Stimulated activated CD4-positive, alpha-beta T cell treated with anti-CD3 and anti-CD28 coated beads, Interleukin-1b, Interleukin-23, amount 100 ng/mL, for 24 hours (primary cell): Measurements from ENCODE around the gene WAC.
"Not testable (repeated sequence)": the region's sequence is repeated elsewhere in the genome, so short reads cannot be mapped to it uniquely, and the experiment has no call there.

Experiments
- DNase-seq, 4 experiments: peaks; one replicate each; pipeline ENCODE4 v3.0.0-alpha.2; 2020; ENCODE audit warnings: low read depth in 4 of 4, low spot score in 1 of 4

Gene WAC, protein sequence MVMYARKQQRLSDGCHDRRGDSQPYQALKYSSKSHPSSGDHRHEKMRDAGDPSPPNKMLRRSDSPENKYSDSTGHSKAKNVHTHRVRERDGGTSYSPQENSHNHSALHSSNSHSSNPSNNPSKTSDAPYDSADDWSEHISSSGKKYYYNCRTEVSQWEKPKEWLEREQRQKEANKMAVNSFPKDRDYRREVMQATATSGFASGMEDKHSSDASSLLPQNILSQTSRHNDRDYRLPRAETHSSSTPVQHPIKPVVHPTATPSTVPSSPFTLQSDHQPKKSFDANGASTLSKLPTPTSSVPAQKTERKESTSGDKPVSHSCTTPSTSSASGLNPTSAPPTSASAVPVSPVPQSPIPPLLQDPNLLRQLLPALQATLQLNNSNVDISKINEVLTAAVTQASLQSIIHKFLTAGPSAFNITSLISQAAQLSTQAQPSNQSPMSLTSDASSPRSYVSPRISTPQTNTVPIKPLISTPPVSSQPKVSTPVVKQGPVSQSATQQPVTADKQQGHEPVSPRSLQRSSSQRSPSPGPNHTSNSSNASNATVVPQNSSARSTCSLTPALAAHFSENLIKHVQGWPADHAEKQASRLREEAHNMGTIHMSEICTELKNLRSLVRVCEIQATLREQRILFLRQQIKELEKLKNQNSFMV

DNA sequence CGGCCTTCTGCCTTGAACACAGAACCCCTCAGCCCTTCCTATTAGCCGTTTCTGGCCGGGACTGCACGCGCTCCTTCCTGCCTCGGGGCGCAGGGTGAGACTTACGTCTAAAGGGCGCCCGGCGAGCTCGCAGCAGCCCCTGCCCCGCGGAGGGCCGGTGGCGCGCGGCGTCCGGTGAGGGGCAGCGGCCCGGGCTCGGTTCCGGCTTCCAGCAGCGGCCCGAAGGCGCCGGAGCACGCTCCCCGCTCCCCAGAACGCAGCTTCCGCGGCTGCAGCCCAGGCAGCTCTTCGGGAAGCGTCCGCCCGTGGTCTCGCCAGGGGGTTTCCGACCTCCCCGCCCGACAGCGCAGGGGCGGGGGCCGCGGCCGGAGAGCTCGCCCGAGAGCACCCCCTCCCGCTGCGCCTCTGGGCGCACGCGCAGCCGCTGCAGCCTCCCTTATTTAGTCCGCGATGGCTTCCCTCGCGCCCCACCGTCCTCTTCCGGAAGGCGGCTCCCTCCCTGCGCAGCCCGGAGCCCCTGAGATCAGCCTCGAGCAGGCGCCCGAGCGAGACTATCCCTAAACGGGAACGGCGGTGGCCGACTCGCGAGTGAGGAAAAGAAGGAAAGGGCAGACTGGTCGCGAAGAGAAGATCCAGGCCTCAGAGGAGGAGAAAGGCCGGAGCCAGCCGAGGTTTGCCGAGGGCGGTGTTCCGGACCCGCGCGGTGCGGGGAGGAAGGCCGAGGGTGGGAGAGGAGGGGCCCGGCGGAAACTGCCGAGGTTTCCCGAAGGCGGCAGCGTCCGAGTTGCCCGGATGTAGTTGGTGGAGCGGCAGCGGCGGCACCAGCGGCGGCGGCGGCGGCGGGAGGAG, at the start of gene WAC:
WAC (plus strand) TSS at position 782 of the 849 bp plus-strand sequence. CDS start 462 bp downstream, outside the sequence.
- peak; percentile 93 to 96 (median 94) for DNase-seq

GRCh38 chr10:28489206-28489605, 43.7 kb upstream of the WAC start:
- DNase-seq: no peak

DNA sequence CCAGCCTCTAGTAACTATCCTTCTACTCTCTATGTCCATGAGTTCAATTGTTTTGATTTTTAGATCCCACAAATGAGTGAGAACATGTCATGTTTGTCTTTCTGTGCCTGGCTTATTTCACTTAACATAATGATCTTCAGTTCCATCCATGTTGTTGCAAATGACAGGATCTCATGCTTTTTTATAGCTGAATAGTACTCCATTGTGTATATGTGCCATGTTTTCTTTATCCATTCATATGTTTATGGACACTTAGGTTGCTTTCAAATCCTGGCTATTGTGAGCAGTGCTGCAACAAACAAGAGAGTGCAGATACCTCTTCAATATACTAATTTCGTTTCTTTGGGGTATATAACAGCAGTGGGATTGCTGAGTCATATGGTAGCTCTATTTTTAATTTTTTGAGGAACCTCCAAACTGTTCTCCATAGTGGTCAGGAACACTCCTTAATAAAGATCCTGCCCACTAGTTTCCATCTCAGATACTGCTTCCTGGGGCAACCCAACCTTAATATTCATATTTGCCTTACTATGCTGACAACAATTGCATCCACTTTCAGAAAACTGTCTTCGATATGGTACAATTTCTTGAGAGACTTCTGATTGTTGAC, 42.6 kb upstream of the WAC start:
- DNase-seq: not testable (repeated sequence)

- DNase-seq: no peak
Measured at GRCh38 chr10:28492116-28492920, 40.6 kb upstream of the WAC start.

DNA sequence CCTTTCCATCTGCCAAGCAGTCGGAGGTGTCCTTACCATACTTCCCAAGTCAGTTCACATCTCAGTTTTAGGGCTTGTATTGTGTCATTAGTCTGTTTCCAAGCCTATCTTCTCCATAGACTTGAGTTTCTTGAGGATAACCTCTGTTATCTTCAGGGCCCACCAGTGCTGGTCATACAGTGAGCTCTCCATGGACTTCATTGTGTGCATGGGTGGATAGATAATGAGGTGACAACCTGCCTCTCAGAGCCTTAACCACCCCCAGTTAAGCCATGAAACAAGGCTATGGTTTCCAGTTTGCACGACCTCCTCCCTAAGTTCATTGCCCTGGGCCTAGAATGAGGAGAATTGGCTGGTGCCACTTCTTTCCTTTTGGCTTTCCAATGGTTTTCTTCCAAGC, 38.5 kb upstream of the WAC start:
- no peak for DNase-seq

- DNase-seq: no peak
Measured at GRCh38 chr10:28495084-28495483, 37.8 kb upstream of the WAC start.

DNA sequence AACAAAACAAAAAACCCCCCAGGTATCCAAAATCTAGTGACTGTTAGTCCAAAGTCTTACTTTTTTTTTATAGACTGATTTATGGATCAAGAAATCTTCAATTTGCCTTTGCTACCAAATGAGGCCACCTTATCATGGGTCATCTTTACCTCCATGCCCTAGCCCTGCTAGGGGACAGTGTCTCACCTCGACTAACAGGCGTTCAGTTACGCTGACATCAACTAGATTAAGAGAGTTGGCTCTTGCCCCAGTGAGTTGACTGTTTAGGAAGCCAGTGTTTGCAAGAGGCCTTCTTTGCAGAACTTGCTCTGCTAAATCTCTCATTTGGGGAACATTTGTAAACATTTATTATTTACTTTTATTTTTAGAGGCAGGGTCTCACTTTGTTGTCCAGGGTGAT, 36.9 kb upstream of the WAC start:
- DNase-seq: no peak

DNA sequence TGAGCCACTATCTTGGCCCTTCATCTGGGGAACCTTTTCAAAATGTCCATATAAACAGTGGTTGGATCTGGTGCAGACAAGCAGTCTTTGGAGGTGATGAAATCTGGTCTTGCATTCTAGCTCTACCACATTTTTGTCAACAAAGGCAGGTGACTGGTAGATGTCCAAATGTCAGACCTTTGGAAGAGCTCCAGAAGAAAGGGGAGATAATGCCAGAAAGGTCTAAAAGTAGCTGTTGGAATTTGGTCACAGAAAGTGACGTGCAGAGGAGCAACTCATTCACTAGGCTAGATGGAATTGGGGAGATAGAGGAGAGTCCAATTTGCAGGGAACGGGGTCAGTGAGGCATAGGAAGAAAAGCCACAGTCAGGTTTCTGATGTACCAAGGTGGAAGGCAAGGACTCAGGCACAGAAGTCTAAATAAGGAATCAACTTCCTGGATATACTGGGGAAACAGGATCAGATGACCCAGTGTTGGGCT, 36.4 kb upstream of the WAC start:
- DNase-seq: no peak

DNA sequence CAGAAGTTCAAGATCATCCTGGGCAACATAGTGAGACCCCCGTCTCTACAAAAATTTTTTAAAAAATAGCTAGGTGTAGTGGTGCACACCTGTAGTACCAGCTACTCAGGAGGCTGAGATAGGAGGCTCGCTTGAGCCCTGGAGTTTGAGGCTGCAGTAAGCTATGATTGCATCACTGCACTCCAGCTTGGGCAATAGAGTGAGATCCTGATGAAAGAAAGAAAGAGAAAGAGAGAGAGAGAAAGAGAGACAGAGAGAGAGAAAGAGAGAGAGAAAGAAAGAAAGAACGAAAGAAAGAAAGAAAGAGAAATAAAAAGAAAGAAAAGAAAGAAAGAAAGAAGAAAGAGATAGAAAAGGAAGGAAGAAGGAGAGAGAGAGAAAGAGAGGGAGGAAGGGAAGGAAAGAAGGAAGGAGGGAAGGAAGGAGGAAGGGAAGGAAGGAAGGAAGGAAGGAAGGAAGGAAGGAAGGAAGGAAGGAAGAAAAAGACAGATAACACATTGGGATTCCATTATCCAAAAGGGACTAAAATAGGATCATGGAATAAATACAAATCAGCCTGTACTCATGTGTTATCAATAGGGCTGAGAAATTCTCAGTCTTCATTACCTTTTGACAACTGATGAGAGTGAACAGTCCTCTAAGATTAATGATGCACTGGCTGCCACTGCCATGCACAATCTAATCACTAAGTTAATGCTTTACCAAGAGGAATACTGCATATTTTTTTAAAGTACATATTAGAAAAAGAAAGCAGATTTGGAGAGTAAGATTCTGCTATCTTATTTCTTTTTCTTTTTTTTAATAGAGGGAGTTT, 35.4 kb upstream of the WAC start:
- no peak for DNase-seq

DNA sequence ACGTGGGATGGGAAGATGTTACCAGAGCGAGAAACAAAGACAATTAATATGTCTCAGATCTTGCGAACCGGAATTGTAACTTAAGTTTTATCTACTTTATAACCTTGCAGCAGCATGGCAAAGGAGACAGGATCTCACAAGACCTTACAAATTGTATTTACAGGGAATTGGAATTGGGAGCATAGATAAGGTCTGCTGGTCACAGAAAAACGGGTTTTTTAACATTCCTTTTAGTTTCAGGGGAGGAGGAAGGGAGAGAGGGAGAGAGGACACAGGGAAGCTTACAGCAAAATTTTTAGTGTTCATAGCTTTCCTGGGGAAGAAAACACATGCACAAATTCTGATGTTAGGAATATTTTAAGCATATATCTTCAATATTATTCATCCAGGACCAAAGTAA, 32.7 kb upstream of the WAC start:
- not testable (repeated sequence) for DNase-seq

GRCh38 chr10:28503114-28503513, 29.8 kb upstream of the WAC start:
- no peak for DNase-seq

- DNase-seq: no peak
Measured at GRCh38 chr10:28505359-28505959, 27.5 kb upstream of the WAC start.

GRCh38 chr10:28508304-28508925, 24.5 kb upstream of the WAC start:
- no peak for DNase-seq

GRCh38 chr10:28509286-28509685, 23.6 kb upstream of the WAC start:
- DNase-seq: no peak

- DNase-seq: no peak
Measured at GRCh38 chr10:28514648-28515047, 18.3 kb upstream of the WAC start.

GRCh38 chr10:28520346-28520745, 12.6 kb upstream of the WAC start:
- no peak for DNase-seq

DNA sequence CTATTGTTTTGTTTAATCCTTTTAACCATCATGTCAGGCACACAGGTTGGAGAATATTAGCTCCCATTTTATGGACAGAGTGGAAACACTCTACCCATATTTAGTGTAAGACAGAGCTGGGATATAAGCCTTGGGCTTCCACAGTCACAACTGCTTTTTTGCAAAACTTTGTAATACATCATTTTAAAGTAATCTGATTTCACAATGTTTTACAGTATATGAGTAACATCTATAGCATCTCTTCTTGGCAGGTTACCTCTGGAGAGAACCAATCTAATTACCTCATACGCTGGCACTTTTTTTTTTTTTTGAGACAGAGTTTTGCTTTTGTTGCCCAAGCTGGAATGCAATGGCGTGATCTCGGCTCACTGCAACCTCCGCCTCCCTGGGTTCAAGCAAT, 12.1 kb upstream of the WAC start:
- DNase-seq: not testable (repeated sequence)

GRCh38 chr10:28521961-28522360, 11.0 kb upstream of the WAC start:
- DNase-seq: not testable (repeated sequence)
